Nephron progenitor cell (in vitro differentiated cells): ENCODE data around the gene CYTH4.

Source experiments
- DNase-seq: peaks from one replicate; pipeline ENCODE4 v3.0.0; 2021
- H3K27ac Mint-ChIP-seq: 2 replicates; pipeline ENCODE4 v1.8.0; 2021; ENCODE audit warnings: mild to moderate bottlenecking, moderate library complexity, mixed read lengths
- H3K27me3 Mint-ChIP-seq: 2 replicates; pipeline ENCODE4 v1.8.0; 2021; ENCODE audit warnings: mild to moderate bottlenecking, low read depth, mixed read lengths; ENCODE audit not compliant: poor library complexity
- H3K36me3 Mint-ChIP-seq: 2 replicates; pipeline ENCODE4 v1.8.0; 2021; ENCODE audit warnings: low read depth, mixed read lengths
- H3K4me1 Mint-ChIP-seq: 2 replicates; pipeline ENCODE4 v1.8.0; 2021; ENCODE audit warnings: mixed read lengths
- H3K4me3 Mint-ChIP-seq: 2 replicates; pipeline ENCODE4 v1.8.0; 2021; ENCODE audit warnings: mild to moderate bottlenecking, moderate library complexity, mixed read lengths
- H3K9me3 Mint-ChIP-seq: 2 replicates; pipeline ENCODE4 v1.8.0; 2021; ENCODE audit warnings: mild to moderate bottlenecking, moderate library complexity, mixed read lengths
- TF ChIP-seq, protein P1 (sequence below): fragments of 200-600 bp; sonication (generic); IDR thresholded peaks from 2 replicates; pipeline ENCODE4 v1.5.0; 2021; ENCODE audit warnings: antibody characterized with exemption

Gene CYTH4

DNA sequence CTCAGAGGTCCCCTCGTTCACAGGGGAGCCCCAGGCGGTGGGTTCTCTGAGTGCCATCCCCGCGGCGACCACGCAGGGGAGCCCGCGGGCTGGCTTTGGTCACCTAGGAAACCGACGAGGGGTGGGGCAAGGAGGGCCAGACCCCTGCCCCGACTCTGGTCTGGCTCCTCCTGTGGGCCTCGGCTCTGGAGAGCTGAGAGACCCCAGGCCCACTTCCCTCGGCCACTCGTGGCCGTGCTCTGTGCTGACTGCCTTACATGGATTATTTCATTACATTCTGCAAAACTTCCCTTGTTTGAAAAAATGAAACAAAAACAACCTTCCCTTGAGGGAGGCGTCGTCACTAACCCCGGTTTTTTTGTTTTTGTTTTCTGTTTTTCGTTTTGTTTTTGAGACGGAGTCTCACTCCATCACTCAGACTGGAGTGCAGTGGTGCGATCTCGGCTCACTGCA, 15.1 kb upstream of the CYTH4 start:
- Mint-ChIP-seq H3K36me3 (no peaks in the 10 kb centered on the region), H3K4me3 (no peak overlapping the region), H3K9me3 (peaks cover 28% of the 10 kb centered on the region), H3K27me3 (peaks cover 56% of the 10 kb centered on the region), H3K4me1 (peaks cover 9% of the 10 kb centered on the region), H3K27ac (no peak overlapping the region)
- DNase-seq, result peak; percentile 83
- TF ChIP-seq, protein P1, sequence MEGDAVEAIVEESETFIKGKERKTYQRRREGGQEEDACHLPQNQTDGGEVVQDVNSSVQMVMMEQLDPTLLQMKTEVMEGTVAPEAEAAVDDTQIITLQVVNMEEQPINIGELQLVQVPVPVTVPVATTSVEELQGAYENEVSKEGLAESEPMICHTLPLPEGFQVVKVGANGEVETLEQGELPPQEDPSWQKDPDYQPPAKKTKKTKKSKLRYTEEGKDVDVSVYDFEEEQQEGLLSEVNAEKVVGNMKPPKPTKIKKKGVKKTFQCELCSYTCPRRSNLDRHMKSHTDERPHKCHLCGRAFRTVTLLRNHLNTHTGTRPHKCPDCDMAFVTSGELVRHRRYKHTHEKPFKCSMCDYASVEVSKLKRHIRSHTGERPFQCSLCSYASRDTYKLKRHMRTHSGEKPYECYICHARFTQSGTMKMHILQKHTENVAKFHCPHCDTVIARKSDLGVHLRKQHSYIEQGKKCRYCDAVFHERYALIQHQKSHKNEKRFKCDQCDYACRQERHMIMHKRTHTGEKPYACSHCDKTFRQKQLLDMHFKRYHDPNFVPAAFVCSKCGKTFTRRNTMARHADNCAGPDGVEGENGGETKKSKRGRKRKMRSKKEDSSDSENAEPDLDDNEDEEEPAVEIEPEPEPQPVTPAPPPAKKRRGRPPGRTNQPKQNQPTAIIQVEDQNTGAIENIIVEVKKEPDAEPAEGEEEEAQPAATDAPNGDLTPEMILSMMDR, result peak; percentile 83

DNA sequence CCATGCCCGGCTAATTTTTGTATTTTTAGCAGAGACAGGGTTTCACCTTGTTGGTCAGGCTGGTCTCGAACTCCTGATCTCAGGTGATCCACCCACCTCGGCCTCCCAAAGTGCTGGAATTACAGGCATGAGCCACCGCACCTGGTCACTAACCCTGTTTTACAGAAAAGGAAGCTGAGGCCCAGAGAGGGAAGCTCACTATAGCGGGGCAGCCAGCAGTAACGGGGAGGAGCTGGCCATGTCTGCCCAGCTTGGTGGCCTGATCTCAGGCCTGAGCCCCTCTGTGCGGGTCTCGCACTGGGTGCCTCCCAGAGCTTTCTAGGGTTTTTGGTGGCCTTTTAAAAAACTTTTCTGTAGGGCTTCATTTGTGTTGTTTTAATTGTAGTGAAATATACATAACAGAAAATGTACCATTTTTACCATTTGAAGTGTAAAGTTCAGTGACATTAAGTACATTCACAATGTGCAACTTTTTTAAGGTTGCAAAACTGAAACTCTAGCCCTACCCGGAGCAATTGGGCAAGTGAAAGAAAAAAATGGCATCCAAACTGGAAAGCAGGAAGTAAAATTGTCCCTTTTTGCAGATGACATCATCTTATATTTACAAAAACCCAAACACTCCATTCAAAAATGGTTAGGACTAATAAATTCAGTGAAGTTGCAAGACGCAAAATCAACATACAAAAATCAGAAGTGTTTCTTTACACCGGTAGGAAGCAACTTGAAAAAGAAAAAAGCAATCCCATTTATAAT, 14.5 kb upstream of the CYTH4 start:
- Mint-ChIP-seq H3K4me3 (no peak overlapping the region), H3K9me3 (peaks cover 28% of the 10 kb centered on the region), H3K27ac (no peak overlapping the region), H3K27me3 (peaks cover 52% of the 10 kb centered on the region), H3K36me3 (no peaks in the 10 kb centered on the region), H3K4me1 (peaks cover 9% of the 10 kb centered on the region)
- no peak for DNase-seq
- TF ChIP-seq, protein P1, result no peak

DNA sequence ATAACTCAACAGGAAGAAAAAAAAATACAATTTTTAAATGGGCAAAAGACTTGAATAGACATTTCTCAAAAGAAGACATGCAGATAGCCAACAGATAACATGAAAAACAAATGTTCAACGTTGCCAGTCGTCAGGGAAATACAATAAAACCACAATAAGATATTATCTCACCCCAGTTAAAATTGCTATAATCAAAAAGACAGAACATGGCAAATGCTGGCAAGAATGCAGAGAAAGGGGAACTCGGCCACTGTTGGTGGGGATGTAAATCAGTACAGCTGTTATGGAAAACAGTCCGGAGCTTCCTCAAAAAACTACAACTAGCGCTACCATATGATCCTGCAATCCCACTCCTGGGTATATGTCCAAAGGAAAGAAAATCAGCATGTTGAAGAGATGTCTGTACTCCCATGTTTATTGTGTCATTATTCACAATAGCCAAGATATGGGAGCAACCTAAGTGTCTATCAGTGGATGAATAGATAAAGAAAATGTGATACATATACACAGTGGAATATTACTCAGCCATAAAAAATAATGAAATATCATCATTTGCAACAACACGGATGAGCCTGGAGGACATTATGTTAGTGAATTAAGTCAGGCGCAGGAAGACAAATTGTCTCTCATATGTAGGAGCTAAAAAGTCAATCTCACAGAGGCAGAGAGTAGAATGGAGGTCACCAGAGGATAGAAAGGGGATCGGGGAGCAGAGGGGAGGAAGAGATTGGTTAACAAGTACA, 12.2 kb upstream of the CYTH4 start:
- peaks cover 27% of the 10 kb centered on the region for H3K4me1 Mint-ChIP-seq
- DNase-seq, result no peak
- no peak overlapping the region for H3K27ac Mint-ChIP-seq
- TF ChIP-seq, protein P1, result no peak
- peaks cover 6% of the 10 kb centered on the region for H3K9me3 Mint-ChIP-seq
- H3K27me3 Mint-ChIP-seq, result peaks cover 36% of the 10 kb centered on the region
- no peak overlapping the region for H3K4me3 Mint-ChIP-seq
- no peaks in the 10 kb centered on the region for H3K36me3 Mint-ChIP-seq

- H3K4me1 Mint-ChIP-seq, result peaks cover 27% of the 10 kb centered on the region
- no peak overlapping the region for H3K4me3 Mint-ChIP-seq
- H3K27me3 Mint-ChIP-seq, result peaks cover 31% of the 10 kb centered on the region
- H3K9me3 Mint-ChIP-seq, result no peaks in the 10 kb centered on the region
- no peaks in the 10 kb centered on the region for H3K36me3 Mint-ChIP-seq
- DNase-seq, result no peak
- no peak overlapping the region for H3K27ac Mint-ChIP-seq
- TF ChIP-seq, protein P1, result no peak
Observed at GRCh38 chr22:37270928-37271650, 11.2 kb upstream of the CYTH4 start.

GRCh38 chr22:37273126-37273845, 9.0 kb upstream of the CYTH4 start:
- Mint-ChIP-seq H3K9me3 (no peaks in the 10 kb centered on the region), H3K27me3 (peaks cover 31% of the 10 kb centered on the region), H3K4me3 (no peak overlapping the region), H3K36me3 (no peaks in the 10 kb centered on the region), H3K4me1 (peaks cover 21% of the 10 kb centered on the region), H3K27ac (no peak overlapping the region)
- TF ChIP-seq, protein P1, result no peak
- DNase-seq, result no peak
